Activated CD4-positive, alpha-beta T cell treated with anti-CD3 and anti-CD28 coated beads, Interleukin-2, amount 10 ng/mL, durations not matched to agents 7 days and 5 days (primary cell): ENCODE data around the gene OR4A5. TPM values are rescaled to one million over a fixed set of nuclear protein-coding genes. Genes with fewer than 3 reads are reported as not detected.
"Not testable (repeated sequence)": the region's sequence is repeated elsewhere in the genome, so short reads cannot be mapped to it uniquely, and the experiment has no call there.

Experiments
- CTCF ChIA-PET: fragments of 350-600 bp; sonication (Branson Sonifier 250); formaldehyde crosslinking; loops from one replicate; lab custom pipeline; 2021; ENCODE audit warnings: antibody characterized with exemption; lab: Charles Lee
- POLR2A ChIA-PET: fragments of 350-600 bp; sonication (Branson Sonifier 250); formaldehyde crosslinking; loops from one replicate; lab custom pipeline; 2021; ENCODE audit warnings: antibody characterized with exemption; lab: Charles Lee
- DNase-seq: peaks from one replicate; pipeline ENCODE4 v3.0.0-alpha.2; 2020
- H3K27ac Mint-ChIP-seq: one replicate; pipeline ENCODE4 v1.8.0; 2021; ENCODE audit warnings: mild to moderate bottlenecking, moderate library complexity, mixed read lengths
- H3K27me3 Mint-ChIP-seq: one replicate; pipeline ENCODE4 v1.8.0; 2021; ENCODE audit warnings: mixed read lengths
- H3K36me3 Mint-ChIP-seq: one replicate; pipeline ENCODE4 v1.8.0; 2021; ENCODE audit warnings: low read depth, mixed read lengths
- H3K4me1 Mint-ChIP-seq: one replicate; pipeline ENCODE4 v1.8.0; 2021; ENCODE audit warnings: mixed read lengths
- H3K4me3 Mint-ChIP-seq: one replicate; pipeline ENCODE4 v1.8.0; 2021; ENCODE audit warnings: mild to moderate bottlenecking, moderate library complexity, mixed read lengths
- H3K9me3 Mint-ChIP-seq: one replicate; pipeline ENCODE4 v1.8.0; 2021; ENCODE audit warnings: mixed read lengths
- total RNA-seq, 2 experiments: library from RNA; stranded (reverse); gene quantifications; one replicate each; pipeline ENCODE4 v1.2.3, GENCODE V29; 2021

Gene OR4A5, protein sequence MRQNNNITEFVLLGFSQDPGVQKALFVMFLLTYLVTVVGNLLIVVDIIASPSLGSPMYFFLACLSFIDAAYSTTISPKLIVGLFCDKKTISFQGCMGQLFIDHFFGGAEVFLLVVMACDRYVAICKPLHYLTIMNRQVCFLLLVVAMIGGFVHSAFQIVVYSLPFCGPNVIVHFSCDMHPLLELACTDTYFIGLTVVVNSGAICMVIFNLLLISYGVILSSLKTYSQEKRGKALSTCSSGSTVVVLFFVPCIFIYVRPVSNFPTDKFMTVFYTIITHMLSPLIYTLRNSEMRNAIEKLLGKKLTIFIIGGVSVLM
- not detected for total RNA-seq

DNA sequence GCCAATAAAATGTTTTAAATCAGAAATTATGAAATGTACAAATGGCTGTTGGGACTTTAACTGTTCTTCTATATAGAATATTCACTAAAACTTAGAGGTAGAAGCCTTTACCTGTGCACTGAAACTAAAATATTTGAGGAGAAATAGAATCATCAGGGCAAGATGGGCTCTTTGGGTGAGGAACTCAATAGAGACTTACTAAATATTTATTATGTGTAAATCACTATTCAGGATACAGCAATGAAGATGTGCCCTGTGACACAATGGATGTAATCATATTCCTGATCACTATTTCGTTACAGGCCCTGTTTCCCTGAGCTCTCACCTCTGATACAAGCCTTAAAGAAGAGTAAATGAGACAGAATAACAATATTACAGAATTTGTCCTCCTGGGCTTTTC is at the start of gene OR4A5:
OR4A5 (plus strand) TSS at position 301 of the 400 bp plus-strand sequence; CDS start at position 354, 53 bp downstream.
- POLR2A ChIA-PET, H3K4me1 Mint-ChIP-seq, H3K27me3 Mint-ChIP-seq, CTCF ChIA-PET, H3K4me3 Mint-ChIP-seq, DNase-seq, H3K36me3 Mint-ChIP-seq, H3K27ac Mint-ChIP-seq: not testable (repeated sequence)
- peaks cover 32% of the 10 kb centered on the region for H3K9me3 Mint-ChIP-seq

DNA sequence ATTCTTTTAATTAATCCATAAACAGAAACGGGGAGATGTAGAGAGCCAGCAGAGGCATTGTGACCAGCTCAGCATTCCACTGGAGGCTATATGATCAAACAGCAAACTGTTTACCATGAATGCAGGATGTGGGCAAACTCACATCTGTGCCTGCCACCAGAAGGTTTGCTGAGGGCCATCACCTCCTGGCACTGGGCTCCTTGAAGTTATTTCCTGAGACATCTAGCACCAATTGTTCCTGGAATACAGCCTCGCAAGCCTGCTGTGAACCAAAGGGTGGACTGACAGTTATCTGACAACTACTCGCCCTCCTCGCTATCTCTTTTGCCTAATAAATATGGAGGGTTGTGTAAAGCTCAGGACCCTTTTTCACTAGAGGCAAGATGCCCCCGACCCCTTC is 13.5 kb downstream of the OR4A5 start:
- H3K27ac Mint-ChIP-seq, CTCF ChIA-PET, DNase-seq, H3K4me1 Mint-ChIP-seq, H3K27me3 Mint-ChIP-seq, H3K4me3 Mint-ChIP-seq, POLR2A ChIA-PET, H3K36me3 Mint-ChIP-seq: not testable (repeated sequence)
- H3K9me3 Mint-ChIP-seq = peaks cover 23% of the 10 kb centered on the region

Other genes with a start within 250 kb of the OR4A5 start
- not detected for gene OR4C46, start 102.8 kb upstream of the OR4A5 start, total RNA-seq